ENCODE measurements around the gene TRIM17. TPM values are rescaled to one million over a fixed set of nuclear protein-coding genes. Genes with fewer than 3 reads are reported as not detected.

Gene TRIM17
- total RNA-seq, 4 donors from 2014 or later = 1.2 to 3.8 (median 2.8) TPM

GRCh38 chr1:228391411-228392020 is 25.1 kb downstream of the TRIM17 start:
- H3K27ac ChIP-seq = no peak overlapping the region
- peak in 1 of 2 donors; percentile 50 for DNase-seq (ENCODE audit: low spot score in 2 of 2)
- no peaks in the 10 kb centered on the region for H3K9me3 ChIP-seq
- no peaks in the 10 kb centered on the region for H3K27me3 ChIP-seq
- H3K36me3 ChIP-seq = peaks cover 31% of the 10 kb centered on the region
- peaks cover 15% of the 10 kb centered on the region for H3K4me1 ChIP-seq
- no peak overlapping the region for H3K4me3 ChIP-seq
- 88% methylated on average over 8 of the region's 11 CpGs for WGBS
- TF ChIP-seq POLR2AphosphoS5 (IDR thresholded peaks at IDR 0.05) (no peak), POLR2A (IDR thresholded peaks at IDR 0.05) (no peak), EP300 (IDR thresholded peaks at IDR 0.05) (no peak), CTCF (IDR thresholded peaks at IDR 0.05) (no peak)

GRCh38 chr1:228390649-228391048 is 26.0 kb downstream of the TRIM17 start:
- Histone ChIP-seq H3K9me3 (no peaks in the 10 kb centered on the region), H3K27me3 (no peaks in the 10 kb centered on the region), H3K36me3 (peaks cover 22% of the 10 kb centered on the region), H3K27ac (no peak overlapping the region), H3K4me3 (no peak overlapping the region), H3K4me1 (peaks cover 15% of the 10 kb centered on the region)
- TF ChIP-seq POLR2A (IDR thresholded peaks at IDR 0.05) = no peak
- TF ChIP-seq CTCF (IDR thresholded peaks at IDR 0.05) = no peak
- no peak for TF ChIP-seq POLR2AphosphoS5 (IDR thresholded peaks at IDR 0.05)
- DNase-seq (ENCODE audit: low spot score in 2 of 2) = no peak
- 85% methylated on average over 10 of the region's 10 CpGs for WGBS

DNA sequence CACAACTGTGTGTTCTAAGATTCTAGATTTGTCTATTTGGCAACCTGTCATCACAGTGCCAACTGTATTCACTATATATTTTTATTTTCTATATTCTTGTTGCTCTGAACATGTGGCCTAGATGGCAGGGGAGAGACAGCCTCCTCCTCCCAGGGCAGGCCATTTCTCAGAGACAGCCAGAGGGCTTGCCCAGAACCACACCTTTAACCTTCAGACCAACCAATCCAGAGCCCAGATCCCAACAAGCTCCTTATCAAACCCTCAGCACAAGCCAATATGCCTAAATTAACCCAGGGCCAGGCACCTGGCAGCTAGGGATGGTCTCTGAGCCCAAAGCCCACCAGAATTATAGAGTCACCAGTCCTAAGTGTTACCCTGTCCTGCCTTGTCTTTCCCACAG is 29.3 kb downstream of the TRIM17 start:
- Histone ChIP-seq H3K36me3 (peaks cover 2% of the 10 kb centered on the region), H3K27me3 (no peaks in the 10 kb centered on the region), H3K27ac (no peak overlapping the region), H3K4me3 (no peak overlapping the region), H3K4me1 (no peaks in the 10 kb centered on the region), H3K9me3 (no peaks in the 10 kb centered on the region)
- DNase-seq (ENCODE audit: low spot score in 2 of 2) = no peak
- TF ChIP-seq POLR2A (IDR thresholded peaks at IDR 0.05) (no peak), POLR2AphosphoS5 (IDR thresholded peaks at IDR 0.05) (no peak), EP300 (IDR thresholded peaks at IDR 0.05) (no peak), CTCF (IDR thresholded peaks at IDR 0.05) (no peak)

- Histone ChIP-seq H3K27ac (no peak overlapping the region), H3K9me3 (no peaks in the 10 kb centered on the region), H3K4me1 (no peaks in the 10 kb centered on the region), H3K4me3 (no peak overlapping the region), H3K36me3 (no peaks in the 10 kb centered on the region), H3K27me3 (no peaks in the 10 kb centered on the region)
- TF ChIP-seq CTCF (IDR thresholded peaks at IDR 0.05) = no peak
- no peak for TF ChIP-seq POLR2AphosphoS5 (IDR thresholded peaks at IDR 0.05)
- no peak for TF ChIP-seq POLR2A (IDR thresholded peaks at IDR 0.05)
- no peak for DNase-seq (ENCODE audit: low spot score in 2 of 2)
Observed at GRCh38 chr1:228385232-228385631, 31.4 kb downstream of the TRIM17 start.

DNA sequence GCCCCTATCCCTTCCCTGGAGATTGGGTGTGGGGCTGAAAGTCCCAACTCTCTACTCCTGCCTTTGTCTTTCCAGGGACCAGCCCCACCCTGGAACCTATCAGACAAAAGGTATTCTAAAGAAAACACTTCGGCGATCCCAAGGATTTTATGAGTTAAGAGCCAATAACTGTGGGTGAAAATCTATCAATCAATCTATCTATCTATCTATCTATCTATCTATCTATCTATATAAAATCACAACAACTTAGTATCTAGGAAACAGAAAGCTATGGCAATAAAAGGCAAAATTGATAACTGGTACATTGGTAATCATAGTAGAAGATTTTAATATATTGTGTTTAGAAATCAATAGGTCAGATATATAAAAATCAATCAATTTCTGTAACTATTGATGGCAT is 32.9 kb downstream of the TRIM17 start:
- WGBS = 80% methylated on average over 2 of the region's 2 CpGs
- Histone ChIP-seq H3K27me3 (no peaks in the 10 kb centered on the region), H3K27ac (no peak overlapping the region)

More for the DNA sequence above, 32.9 kb downstream of the TRIM17 start:
- H3K9me3 ChIP-seq = no peaks in the 10 kb centered on the region
- peaks cover 7% of the 10 kb centered on the region for H3K4me1 ChIP-seq
- H3K4me3 ChIP-seq = no peak overlapping the region
- DNase-seq (ENCODE audit: low spot score in 2 of 2) = no peak
- H3K36me3 ChIP-seq = no peaks in the 10 kb centered on the region
- TF ChIP-seq CTCF (IDR thresholded peaks at IDR 0.05) (no peak), EP300 (IDR thresholded peaks at IDR 0.05) (no peak), POLR2A (IDR thresholded peaks at IDR 0.05) (no peak), POLR2AphosphoS5 (IDR thresholded peaks at IDR 0.05) (no peak)

Data from suprapubic skin (tissue), 4 donors.